ENCODE results near the gene PTPRD. TPM values are rescaled to one million over a fixed set of nuclear protein-coding genes. Genes with fewer than 3 reads are reported as not detected.

Gene PTPRD
- total RNA-seq, 2 donors from 2014 or later = 97.4 to 101 TPM

DNA sequence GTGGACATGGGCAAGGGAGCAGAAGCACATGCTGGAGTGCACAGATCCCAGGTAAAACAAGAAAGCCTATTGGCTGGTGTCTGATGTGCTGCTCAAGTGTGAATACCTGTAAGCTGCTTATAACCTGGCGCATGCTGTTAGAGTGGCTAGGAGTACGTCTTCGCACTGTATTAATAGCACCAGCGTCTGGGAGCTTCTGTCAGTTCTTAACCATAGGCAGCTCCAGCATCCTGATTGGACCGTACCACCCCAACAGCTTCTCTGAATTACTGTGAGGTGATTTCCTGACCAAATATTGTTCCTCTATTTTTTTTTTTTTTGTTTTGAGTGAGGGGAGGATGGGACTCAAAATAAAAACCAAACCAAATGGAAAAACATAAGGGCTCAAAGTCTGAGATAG, 987.6 kb downstream of the PTPRD start:
- no peaks in the 10 kb centered on the region for H3K36me3 ChIP-seq (ENCODE audit: control insufficient read depth, insufficient read depth, low read length)
- no peak overlapping the region for H3K9ac ChIP-seq (ENCODE audit: extremely low read depth, low read length, poor library complexity, severe bottlenecking)
- DNase-seq = no peak
- H3K27ac ChIP-seq (ENCODE audit: low read depth, low read length) = no peak overlapping the region
- H3K9me3 Mint-ChIP-seq = no peaks in the 10 kb centered on the region
- H3K4me1 ChIP-seq (ENCODE audit: control insufficient read depth, insufficient read depth, low read length) = no peaks in the 10 kb centered on the region
- H3K4me3 Mint-ChIP-seq = no peak overlapping the region
- 92 to 94% methylated on average over 4 to 5 of the region's 5 CpGs for WGBS, 2 experiments (ENCODE audit: insufficient coverage in 1 of 2, insufficient read length in 1 of 2)
- no peak overlapping the region for H3K4me3 ChIP-seq (ENCODE audit: low read length)
- H3K4me1 Mint-ChIP-seq = no peaks in the 10 kb centered on the region
- no peak overlapping the region for H3K27ac Mint-ChIP-seq
- no peaks in the 10 kb centered on the region for H3K27me3 Mint-ChIP-seq (ENCODE audit: insufficient read depth)
- H3K9me3 ChIP-seq (ENCODE audit: control insufficient read depth, low read length) = no peaks in the 10 kb centered on the region
- TF ChIP-seq CTCF (conservative IDR thresholded peaks at IDR 0.05) = no peak
- H3K36me3 Mint-ChIP-seq (ENCODE audit: low read depth) = no peaks in the 10 kb centered on the region
- no peaks in the 10 kb centered on the region for H3K27me3 ChIP-seq (ENCODE audit: control insufficient read depth, insufficient read depth, low read length, poor library complexity, severe bottlenecking)

GRCh38 chr9:9623506-9623905, 989.3 kb downstream of the PTPRD start:
- no peak overlapping the region for H3K27ac ChIP-seq (ENCODE audit: low read depth, low read length)
- Mint-ChIP-seq H3K4me3 (no peak overlapping the region), H3K4me1 (no peaks in the 10 kb centered on the region), H3K36me3 (ENCODE audit: low read depth) (no peaks in the 10 kb centered on the region), H3K9me3 (no peaks in the 10 kb centered on the region), H3K27me3 (ENCODE audit: insufficient read depth) (no peaks in the 10 kb centered on the region), H3K27ac (no peak overlapping the region)
- no peak for TF ChIP-seq CTCF (conservative IDR thresholded peaks at IDR 0.05)
- no peak overlapping the region for H3K9ac ChIP-seq (ENCODE audit: extremely low read depth, low read length, poor library complexity, severe bottlenecking)
- 86 to 92% methylated on average over 1 to 2 of the region's 2 CpGs for WGBS, 2 experiments (ENCODE audit: insufficient coverage in 1 of 2, insufficient read length in 1 of 2)
- no peak overlapping the region for H3K4me3 ChIP-seq (ENCODE audit: low read length)
- no peak for DNase-seq
- H3K4me1 ChIP-seq (ENCODE audit: control insufficient read depth, insufficient read depth, low read length) = no peaks in the 10 kb centered on the region
- H3K9me3 ChIP-seq (ENCODE audit: control insufficient read depth, low read length) = no peaks in the 10 kb centered on the region
- no peaks in the 10 kb centered on the region for H3K27me3 ChIP-seq (ENCODE audit: control insufficient read depth, insufficient read depth, low read length, poor library complexity, severe bottlenecking)
- no peaks in the 10 kb centered on the region for H3K36me3 ChIP-seq (ENCODE audit: control insufficient read depth, insufficient read depth, low read length)

GRCh38 chr9:9621355-9621940, 991.4 kb downstream of the PTPRD start:
- DNase-seq = no peak

More at GRCh38 chr9:9621355-9621940, 991.4 kb downstream of the PTPRD start:
- WGBS, 2 experiments (ENCODE audit: insufficient coverage in 1 of 2, insufficient read length in 1 of 2) = 97% methylated on average over 5 of the region's 5 CpGs; no CpG with 5 or more reads in 1 of the 2 experiments
- H3K9me3 ChIP-seq (ENCODE audit: control insufficient read depth, low read length) = no peaks in the 10 kb centered on the region
- no peak for TF ChIP-seq CTCF (conservative IDR thresholded peaks at IDR 0.05)
- no peak overlapping the region for H3K27ac ChIP-seq (ENCODE audit: low read depth, low read length)
- no peaks in the 10 kb centered on the region for H3K36me3 ChIP-seq (ENCODE audit: control insufficient read depth, insufficient read depth, low read length)
- no peaks in the 10 kb centered on the region for H3K4me1 ChIP-seq (ENCODE audit: control insufficient read depth, insufficient read depth, low read length)
- Mint-ChIP-seq H3K27ac (no peak overlapping the region), H3K4me3 (no peak overlapping the region), H3K27me3 (ENCODE audit: insufficient read depth) (no peaks in the 10 kb centered on the region), H3K9me3 (no peaks in the 10 kb centered on the region), H3K36me3 (ENCODE audit: low read depth) (no peaks in the 10 kb centered on the region), H3K4me1 (no peaks in the 10 kb centered on the region)
- no peak overlapping the region for H3K9ac ChIP-seq (ENCODE audit: extremely low read depth, low read length, poor library complexity, severe bottlenecking)
- H3K4me3 ChIP-seq (ENCODE audit: low read length) = no peak overlapping the region
- no peaks in the 10 kb centered on the region for H3K27me3 ChIP-seq (ENCODE audit: control insufficient read depth, insufficient read depth, low read length, poor library complexity, severe bottlenecking)

Data from endodermal cell (in vitro differentiated cells).